HEK293 (cell line): ENCODE data around the gene CCDC57.

Source experiments
- CTCF ChIP-seq: fragments of 450-650 bp; formaldehyde crosslinking; IDR thresholded peaks from 2 replicates; pipeline ENCODE4 v1.5.1; 2016; ENCODE audit warnings: missing biosample characterization, missing genetic modification characterization
- HIC1 ChIP-seq: fragments of 450-650 bp; formaldehyde crosslinking; IDR thresholded peaks from 2 replicates; pipeline ENCODE4 v1.5.1; 2016; ENCODE audit warnings: missing biosample characterization, missing genetic modification characterization
- YY1 ChIP-seq: fragments of 450-650 bp; formaldehyde crosslinking; IDR thresholded peaks from 2 replicates; pipeline ENCODE4 v1.5.1; 2018; ENCODE audit warnings: missing biosample characterization, missing genetic modification characterization
- ZBTB1 ChIP-seq: fragments of 450-650 bp; formaldehyde crosslinking; IDR thresholded peaks from 2 replicates; pipeline ENCODE4 v1.5.1; 2016; ENCODE audit warnings: missing biosample characterization, missing genetic modification characterization
- ZBTB7A ChIP-seq: fragments of 450-650 bp; formaldehyde crosslinking; IDR thresholded peaks from 2 replicates; pipeline ENCODE4 v1.5.1; 2016; ENCODE audit warnings: low read depth, missing biosample characterization, missing genetic modification characterization
- ZNF549 ChIP-seq: fragments of 450-650 bp; IDR thresholded peaks from 2 replicates; pipeline ENCODE4 v1.5.1; 2018; ENCODE audit warnings: missing biosample characterization, missing genetic modification characterization, mild to moderate bottlenecking, inconsistent platforms, moderate library complexity
- ZNF560 ChIP-seq: fragments of 450-650 bp; formaldehyde crosslinking; IDR thresholded peaks from 2 replicates; pipeline ENCODE4 v1.5.1; 2017; ENCODE audit warnings: missing biosample characterization, missing genetic modification characterization, borderline replicate concordance
- ZNF701 ChIP-seq: fragments of 450-650 bp; formaldehyde crosslinking; IDR thresholded peaks from 2 replicates; pipeline ENCODE4 v1.5.1; 2016; ENCODE audit warnings: missing biosample characterization, missing genetic modification characterization

GRCh38 chr17:82079001-82079677 lies 133.5 kb downstream of the CCDC57 start:
- 0 out of 2 replicates have a peak, but pooled peaks have one; percentile 20 for TF ChIP-seq HIC1 (tag by site-specific recombination)
- TF ChIP-seq ZBTB7A (tag by site-specific recombination) = no peak
- TF ChIP-seq ZBTB1 (tag by site-specific recombination) = no peak
- TF ChIP-seq ZNF701 (tag by site-specific recombination) = no peak
- no peak for TF ChIP-seq ZNF549
- no peak for TF ChIP-seq CTCF (tag by site-specific recombination)
- no peak for TF ChIP-seq YY1 (tag by site-specific recombination)
- TF ChIP-seq ZNF560 (tag by site-specific recombination) = no peak
